ENCODE measurements around the gene MAP3K3. TPM values are rescaled to one million over a fixed set of nuclear protein-coding genes. Genes with fewer than 3 reads are reported as not detected.

The MAP3K3 gene
- total RNA-seq, 1 donor from 2014 or later, result 54.6 TPM

DNA sequence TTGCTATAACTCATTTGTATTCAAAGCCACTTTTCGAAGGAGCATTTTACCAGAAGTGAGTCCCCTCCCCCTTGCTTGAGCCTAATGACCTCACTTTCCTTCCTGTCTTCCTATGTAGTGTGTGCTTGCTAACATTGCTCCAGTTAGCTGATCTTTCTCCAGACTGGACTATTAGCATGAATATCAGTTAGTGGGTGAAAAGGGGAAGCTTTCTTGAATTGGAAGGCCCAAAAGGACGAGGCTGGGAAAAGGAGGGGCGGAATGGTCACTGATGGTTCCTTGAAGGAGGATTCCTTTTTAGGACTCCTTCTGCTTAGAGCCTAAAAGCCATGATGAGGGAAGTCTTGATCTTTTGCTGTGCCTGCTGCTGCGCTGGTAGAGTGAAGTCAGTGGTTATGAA lies 11.9 kb downstream of the MAP3K3 start:
- TF ChIP-seq, protein P1, sequence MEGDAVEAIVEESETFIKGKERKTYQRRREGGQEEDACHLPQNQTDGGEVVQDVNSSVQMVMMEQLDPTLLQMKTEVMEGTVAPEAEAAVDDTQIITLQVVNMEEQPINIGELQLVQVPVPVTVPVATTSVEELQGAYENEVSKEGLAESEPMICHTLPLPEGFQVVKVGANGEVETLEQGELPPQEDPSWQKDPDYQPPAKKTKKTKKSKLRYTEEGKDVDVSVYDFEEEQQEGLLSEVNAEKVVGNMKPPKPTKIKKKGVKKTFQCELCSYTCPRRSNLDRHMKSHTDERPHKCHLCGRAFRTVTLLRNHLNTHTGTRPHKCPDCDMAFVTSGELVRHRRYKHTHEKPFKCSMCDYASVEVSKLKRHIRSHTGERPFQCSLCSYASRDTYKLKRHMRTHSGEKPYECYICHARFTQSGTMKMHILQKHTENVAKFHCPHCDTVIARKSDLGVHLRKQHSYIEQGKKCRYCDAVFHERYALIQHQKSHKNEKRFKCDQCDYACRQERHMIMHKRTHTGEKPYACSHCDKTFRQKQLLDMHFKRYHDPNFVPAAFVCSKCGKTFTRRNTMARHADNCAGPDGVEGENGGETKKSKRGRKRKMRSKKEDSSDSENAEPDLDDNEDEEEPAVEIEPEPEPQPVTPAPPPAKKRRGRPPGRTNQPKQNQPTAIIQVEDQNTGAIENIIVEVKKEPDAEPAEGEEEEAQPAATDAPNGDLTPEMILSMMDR (IDR thresholded peaks at IDR 0.05; ENCODE audit: partially characterized antibody, unreplicated experiment), result no peak
- no peaks in the 10 kb centered on the region for H3K36me3 Mint-ChIP-seq (ENCODE audit: unreplicated experiment)
- no peaks in the 10 kb centered on the region for H3K9me3 Mint-ChIP-seq (ENCODE audit: unreplicated experiment)
- H3K27me3 Mint-ChIP-seq (ENCODE audit: unreplicated experiment), result peaks cover 2% of the 10 kb centered on the region
- no peak overlapping the region for H3K4me3 Mint-ChIP-seq (ENCODE audit: unreplicated experiment)
- DNase-seq, result no peak
- H3K27ac Mint-ChIP-seq (ENCODE audit: unreplicated experiment), result peak overlapping the region; percentile 88
- H3K4me1 Mint-ChIP-seq (ENCODE audit: low read depth, unreplicated experiment), result peaks cover 17% of the 10 kb centered on the region

DNA sequence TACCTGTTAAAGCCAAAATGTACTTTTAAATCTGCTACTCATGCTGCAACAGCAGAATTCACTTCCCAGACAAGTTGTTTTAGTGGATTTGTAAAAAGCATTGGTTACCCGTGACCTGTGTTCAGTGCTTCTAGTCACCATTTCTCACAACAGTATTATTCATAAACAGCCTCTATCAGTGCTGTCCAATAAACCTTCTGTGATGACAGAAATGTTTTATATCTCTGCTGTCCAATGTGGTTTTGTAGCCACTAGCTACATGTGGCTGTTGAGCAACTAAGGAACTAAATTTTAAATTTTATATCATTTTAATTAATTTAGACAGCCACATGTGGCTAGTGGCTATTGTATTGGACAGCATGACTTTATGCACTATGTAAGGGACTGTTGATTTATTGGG lies 12.6 kb downstream of the MAP3K3 start:
- no peak for DNase-seq
- Mint-ChIP-seq H3K27me3 (ENCODE audit: unreplicated experiment) (peaks cover 2% of the 10 kb centered on the region), H3K27ac (ENCODE audit: unreplicated experiment) (no peak overlapping the region), H3K4me3 (ENCODE audit: unreplicated experiment) (no peak overlapping the region), H3K36me3 (ENCODE audit: unreplicated experiment) (no peaks in the 10 kb centered on the region), H3K9me3 (ENCODE audit: unreplicated experiment) (no peaks in the 10 kb centered on the region), H3K4me1 (ENCODE audit: low read depth, unreplicated experiment) (peaks cover 17% of the 10 kb centered on the region)
- TF ChIP-seq, protein P1 (IDR thresholded peaks at IDR 0.05; ENCODE audit: partially characterized antibody, unreplicated experiment), result no peak

DNA sequence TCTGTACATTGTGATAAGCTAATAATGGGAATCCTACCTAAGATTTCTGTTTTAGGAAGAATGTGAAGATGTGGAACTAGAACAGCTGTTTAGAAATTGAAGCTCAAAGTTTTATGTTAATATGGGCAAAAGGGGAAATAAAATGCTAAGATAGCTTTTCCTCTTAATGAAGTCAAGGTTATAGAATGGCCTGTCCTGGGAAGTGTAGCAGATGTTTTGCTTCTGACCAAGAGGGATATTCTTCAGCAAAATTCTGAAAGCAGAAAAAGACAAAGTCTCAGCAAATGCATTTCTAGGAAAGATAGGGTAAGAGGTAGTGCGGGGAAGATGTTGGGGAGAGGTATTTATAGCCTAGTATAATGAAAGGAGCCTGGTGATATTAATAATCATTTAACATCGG lies 13.1 kb downstream of the MAP3K3 start:
- DNase-seq, result no peak
- H3K27me3 Mint-ChIP-seq (ENCODE audit: unreplicated experiment), result peaks cover 2% of the 10 kb centered on the region
- H3K4me1 Mint-ChIP-seq (ENCODE audit: low read depth, unreplicated experiment), result peaks cover 17% of the 10 kb centered on the region
- H3K4me3 Mint-ChIP-seq (ENCODE audit: unreplicated experiment), result no peak overlapping the region
- no peaks in the 10 kb centered on the region for H3K36me3 Mint-ChIP-seq (ENCODE audit: unreplicated experiment)
- H3K9me3 Mint-ChIP-seq (ENCODE audit: unreplicated experiment), result no peaks in the 10 kb centered on the region
- TF ChIP-seq, protein P1 (IDR thresholded peaks at IDR 0.05; ENCODE audit: partially characterized antibody, unreplicated experiment), result no peak
- H3K27ac Mint-ChIP-seq (ENCODE audit: unreplicated experiment), result no peak overlapping the region

DNA sequence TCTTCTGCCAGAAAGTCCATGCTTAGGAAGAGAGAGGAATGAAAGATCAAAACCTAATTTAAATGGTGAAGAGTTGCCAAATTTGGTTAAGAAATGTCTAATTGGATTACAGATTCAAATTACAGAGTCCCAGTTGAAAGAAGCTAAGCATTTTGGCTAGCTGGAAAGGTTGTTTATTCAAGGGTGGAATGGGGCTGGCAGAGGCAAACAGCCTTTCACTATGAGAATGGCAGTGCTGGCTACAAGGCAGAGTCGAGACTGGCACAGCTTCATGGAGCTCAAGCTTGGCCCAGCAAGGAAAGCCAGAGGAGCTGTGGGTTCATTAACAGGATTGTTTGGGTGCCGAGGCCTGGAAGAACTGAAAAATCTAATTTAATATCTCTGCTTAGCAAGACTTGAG lies 13.6 kb downstream of the MAP3K3 start:
- TF ChIP-seq, protein P1 (IDR thresholded peaks at IDR 0.05; ENCODE audit: partially characterized antibody, unreplicated experiment), result no peak
- H3K27ac Mint-ChIP-seq (ENCODE audit: unreplicated experiment), result no peak overlapping the region
- DNase-seq, result no peak
- no peak overlapping the region for H3K4me3 Mint-ChIP-seq (ENCODE audit: unreplicated experiment)
- peaks cover 17% of the 10 kb centered on the region for H3K4me1 Mint-ChIP-seq (ENCODE audit: low read depth, unreplicated experiment)
- no peaks in the 10 kb centered on the region for H3K9me3 Mint-ChIP-seq (ENCODE audit: unreplicated experiment)
- H3K36me3 Mint-ChIP-seq (ENCODE audit: unreplicated experiment), result no peaks in the 10 kb centered on the region
- peaks cover 2% of the 10 kb centered on the region for H3K27me3 Mint-ChIP-seq (ENCODE audit: unreplicated experiment)

DNA sequence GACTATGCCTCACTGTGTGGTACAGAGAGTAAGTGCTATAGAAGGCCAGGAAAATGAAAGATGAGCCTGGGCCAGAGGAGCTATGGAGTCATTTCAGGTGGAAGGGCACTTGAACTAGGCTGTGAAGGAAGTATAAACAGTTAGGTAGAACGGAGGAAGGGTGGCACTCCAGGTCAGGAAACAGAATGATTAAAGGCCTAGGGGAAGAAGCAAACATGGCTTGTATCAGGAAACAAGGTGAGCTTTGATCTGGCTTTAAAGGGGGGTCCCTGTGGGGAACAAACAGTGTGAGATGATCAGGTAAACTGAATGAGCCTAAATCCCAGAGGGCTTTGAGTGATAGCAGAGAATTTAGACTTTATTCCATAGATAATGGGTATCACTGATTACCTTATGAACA lies 16.9 kb downstream of the MAP3K3 start:
- Mint-ChIP-seq H3K4me3 (ENCODE audit: unreplicated experiment) (no peak overlapping the region), H3K36me3 (ENCODE audit: unreplicated experiment) (no peaks in the 10 kb centered on the region), H3K27me3 (ENCODE audit: unreplicated experiment) (peaks cover 2% of the 10 kb centered on the region), H3K9me3 (ENCODE audit: unreplicated experiment) (no peaks in the 10 kb centered on the region), H3K27ac (ENCODE audit: unreplicated experiment) (no peak overlapping the region), H3K4me1 (ENCODE audit: low read depth, unreplicated experiment) (peaks cover 6% of the 10 kb centered on the region)
- TF ChIP-seq, protein P1 (IDR thresholded peaks at IDR 0.05; ENCODE audit: partially characterized antibody, unreplicated experiment), result no peak
- no peak for DNase-seq
